NCI-H446 treated with DMSO at 0.1 percent for 48 hours (cell line): ENCODE results near the gene DNAAF3.
A peak's percentile ranks its signal among the peaks of the same experiment; 100 is the strongest.

Source experiments
- DNase-seq: peaks from one replicate; lab custom pipeline; 2025; lab: John Stamatoyannopoulos, UW

DNAAF3 gene

GRCh38 chr19:55153652-55154264 lies 12.7 kb downstream of the DNAAF3 start:
- DNase-seq = no peak

- DNase-seq = peak; percentile 29
Measured at GRCh38 chr19:55152017-55152416, 14.4 kb downstream of the DNAAF3 start.

GRCh38 chr19:55149078-55150003 lies 17.1 kb downstream of the DNAAF3 start, which contains the start of gene TNNT1:
TSS of gene TNNT1 (minus strand) at chr19:55149206. CDS start at chr19:55147157, 2,049 bp downstream.
- DNase-seq = no peak

GRCh38 chr19:55147545-55148251 lies 18.7 kb downstream of the DNAAF3 start:
- DNase-seq = no peak

GRCh38 chr19:55146705-55147273 lies 19.6 kb downstream of the DNAAF3 start:
- DNase-seq = no peak

GRCh38 chr19:55146078-55146704 lies 20.2 kb downstream of the DNAAF3 start:
- no peak for DNase-seq

GRCh38 chr19:55145232-55145631 lies 21.2 kb downstream of the DNAAF3 start:
- no peak for DNase-seq

GRCh38 chr19:55141696-55142095 lies 24.7 kb downstream of the DNAAF3 start:
- no peak for DNase-seq

- DNase-seq = no peak
Measured at GRCh38 chr19:55137915-55138314, 28.5 kb downstream of the DNAAF3 start.

GRCh38 chr19:55136399-55137102 lies 29.9 kb downstream of the DNAAF3 start:
- DNase-seq = no peak

- DNase-seq = no peak
Measured at GRCh38 chr19:55134736-55135135, 31.7 kb downstream of the DNAAF3 start.

GRCh38 chr19:55133639-55134444 lies 32.6 kb downstream of the DNAAF3 start:
- DNase-seq = no peak

GRCh38 chr19:55132453-55133129 lies 33.8 kb downstream of the DNAAF3 start:
- no peak for DNase-seq

GRCh38 chr19:55131421-55131820 lies 35.0 kb downstream of the DNAAF3 start:
- DNase-seq = no peak

- DNase-seq = no peak
Measured at GRCh38 chr19:55119053-55119452, 47.4 kb downstream of the DNAAF3 start.

GRCh38 chr19:55118401-55118991 lies 47.9 kb downstream of the DNAAF3 start:
- DNase-seq = no peak

GRCh38 chr19:55117663-55118391 lies 48.6 kb downstream of the DNAAF3 start:
- DNase-seq = peak; percentile 98

GRCh38 chr19:55116859-55117662 lies 49.4 kb downstream of the DNAAF3 start, which contains the start of gene PPP1R12C:
TSS of gene PPP1R12C (minus strand) at chr19:55117637. CDS start at chr19:55117543, 94 bp downstream.
- DNase-seq = no peak
